ENCODE measurements around the gene APH1B. TPM values are rescaled to one million over a fixed set of nuclear protein-coding genes. Genes with fewer than 3 reads are reported as not detected.

The APH1B gene
- total and polyA plus RNA-seq, 7 donors: 1.8 to 11.0 (median 7.9) TPM

- H3K27ac ChIP-seq: peak overlapping the region in 1 of 4 donors; percentile 21
- H3K9me3 ChIP-seq: no peaks in the 10 kb centered on the region
- H3K36me3 ChIP-seq: no peaks in the 10 kb centered on the region
- DNase-seq: no peak
- H3K4me1 ChIP-seq: peaks cover 0 to 34% (median 17%) of the 10 kb centered on the region in 4 donors
- intact Hi-C loops (cut with DNase I): no loop called here
- no peak overlapping the region for H3K4me3 ChIP-seq
- WGBS, 2 donors: 49 to 76% methylated on average over 4 of the region's 4 CpGs
- H3K27me3 ChIP-seq: no peaks in the 10 kb centered on the region
- TF ChIP-seq POLR2AphosphoS5 (IDR thresholded peaks at IDR 0.05) (no peak), CTCF (IDR thresholded peaks at IDR 0.05) (no peak), POLR2A (IDR thresholded peaks at IDR 0.05) (no peak), EP300 (IDR thresholded peaks at IDR 0.05) (no peak)
These were observed 45.0 kb upstream of the APH1B start for GRCh38 chr15:63232405-63232804.

GRCh38 chr15:63232943-63233342 lies 44.5 kb upstream of the APH1B start:
- no peaks in the 10 kb centered on the region for H3K9me3 ChIP-seq
- no peaks in the 10 kb centered on the region for H3K27me3 ChIP-seq
- TF ChIP-seq POLR2A (IDR thresholded peaks at IDR 0.05) (no peak), EP300 (IDR thresholded peaks at IDR 0.05) (no peak), CTCF (IDR thresholded peaks at IDR 0.05) (no peak), POLR2AphosphoS5 (IDR thresholded peaks at IDR 0.05) (no peak)
- peaks cover 0 to 29% (median 17%) of the 10 kb centered on the region in 4 donors for H3K4me1 ChIP-seq
- no peaks in the 10 kb centered on the region for H3K36me3 ChIP-seq
- peak overlapping the region in 2 of 4 donors; percentile 62 to 64 for H3K27ac ChIP-seq
- DNase-seq: peak; percentile 68
- H3K4me3 ChIP-seq: no peak overlapping the region
- WGBS, 2 donors: 94 to 95% methylated on average over 5 of the region's 5 CpGs
- intact Hi-C loops (cut with DNase I): no loop called here

- DNase-seq: no peak
- H3K36me3 ChIP-seq: no peaks in the 10 kb centered on the region
- TF ChIP-seq EP300 (IDR thresholded peaks at IDR 0.05): no peak
- TF ChIP-seq CTCF (IDR thresholded peaks at IDR 0.05): no peak
- no peak for TF ChIP-seq POLR2A (IDR thresholded peaks at IDR 0.05)
- no peak for TF ChIP-seq POLR2AphosphoS5 (IDR thresholded peaks at IDR 0.05)
- intact Hi-C loops (cut with DNase I): no loop called here
- no peaks in the 10 kb centered on the region for H3K9me3 ChIP-seq
- no peaks in the 10 kb centered on the region for H3K27me3 ChIP-seq
- H3K27ac ChIP-seq: peak overlapping the region; percentile 45 to 64 (median 57)
- 37 to 55% methylated on average over 5 of the region's 5 CpGs for WGBS, 2 donors
- H3K4me3 ChIP-seq: no peak overlapping the region
- peaks cover 0 to 31% (median 17%) of the 10 kb centered on the region in 4 donors for H3K4me1 ChIP-seq
These were observed 43.6 kb upstream of the APH1B start for GRCh38 chr15:63233667-63234423.

GRCh38 chr15:63234451-63234870 lies 42.9 kb upstream of the APH1B start:
- intact Hi-C loops (cut with DNase I): no loop called here
- no peaks in the 10 kb centered on the region for H3K9me3 ChIP-seq
- TF ChIP-seq CTCF (IDR thresholded peaks at IDR 0.05) (no peak), EP300 (IDR thresholded peaks at IDR 0.05) (no peak), POLR2AphosphoS5 (IDR thresholded peaks at IDR 0.05) (no peak), POLR2A (IDR thresholded peaks at IDR 0.05) (no peak)
- peak overlapping the region; percentile 45 to 64 (median 57) for H3K27ac ChIP-seq
- DNase-seq: peak; percentile 81
- H3K4me1 ChIP-seq: peaks cover 0 to 33% (median 17%) of the 10 kb centered on the region in 4 donors
- H3K4me3 ChIP-seq: no peak overlapping the region
- WGBS, 2 donors: 22 to 41% methylated on average over 5 of the region's 5 CpGs
- H3K36me3 ChIP-seq: no peaks in the 10 kb centered on the region
- H3K27me3 ChIP-seq: no peaks in the 10 kb centered on the region

Measured in sigmoid colon (tissue), 7 donors.